ENCODE data around the gene GLCCI1. TPM values are rescaled to one million over a fixed set of nuclear protein-coding genes. Genes with fewer than 3 reads are reported as not detected.

Gene GLCCI1
- total RNA-seq, 2 donors from 2014 or later = 44.3 to 55.8 TPM

DNA sequence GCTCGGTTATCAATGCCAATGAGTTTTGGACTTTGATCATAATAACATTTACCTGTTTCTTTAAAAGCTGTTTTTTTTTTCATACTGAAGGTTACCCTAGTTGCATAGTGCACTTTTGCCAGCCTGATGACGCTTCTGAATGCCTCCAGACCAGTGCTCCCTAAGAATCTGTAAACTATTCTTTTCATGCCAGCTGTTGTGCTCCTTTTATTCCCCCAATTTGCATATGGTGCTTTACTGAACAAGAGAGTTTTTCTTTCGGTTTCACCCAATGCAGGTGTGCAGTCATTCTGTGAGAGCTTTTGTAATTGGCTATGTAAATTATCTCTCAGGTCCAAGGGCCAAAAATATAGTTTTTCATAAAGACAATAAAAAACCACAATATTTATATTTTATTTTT lies 48.1 kb upstream of the GLCCI1 start:
- no peaks in the 10 kb centered on the region for H3K36me3 Mint-ChIP-seq (ENCODE audit: low read depth)

DNA sequence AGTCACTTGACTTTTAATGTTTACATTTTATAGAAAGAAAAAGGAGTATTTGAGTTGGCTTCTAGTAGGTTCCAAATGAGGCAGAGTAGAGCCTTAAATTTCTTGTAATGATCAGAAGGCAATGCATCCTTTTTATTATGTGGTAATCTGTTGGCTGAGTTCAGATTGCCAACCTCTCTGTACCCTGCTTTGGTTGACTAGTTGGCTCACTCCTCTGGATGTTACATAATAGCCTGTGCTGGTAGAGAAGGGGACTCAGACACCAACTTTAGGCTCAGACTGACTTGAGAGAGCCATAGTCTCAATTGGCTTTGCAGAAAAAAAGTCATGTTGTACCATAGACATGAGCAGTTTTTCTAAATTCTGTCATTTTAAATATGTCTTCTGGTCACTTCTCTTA lies 46.8 kb upstream of the GLCCI1 start:
- H3K27me3 Mint-ChIP-seq (ENCODE audit: insufficient read depth) = peaks cover 9% of the 10 kb centered on the region
- TF ChIP-seq, protein P1, sequence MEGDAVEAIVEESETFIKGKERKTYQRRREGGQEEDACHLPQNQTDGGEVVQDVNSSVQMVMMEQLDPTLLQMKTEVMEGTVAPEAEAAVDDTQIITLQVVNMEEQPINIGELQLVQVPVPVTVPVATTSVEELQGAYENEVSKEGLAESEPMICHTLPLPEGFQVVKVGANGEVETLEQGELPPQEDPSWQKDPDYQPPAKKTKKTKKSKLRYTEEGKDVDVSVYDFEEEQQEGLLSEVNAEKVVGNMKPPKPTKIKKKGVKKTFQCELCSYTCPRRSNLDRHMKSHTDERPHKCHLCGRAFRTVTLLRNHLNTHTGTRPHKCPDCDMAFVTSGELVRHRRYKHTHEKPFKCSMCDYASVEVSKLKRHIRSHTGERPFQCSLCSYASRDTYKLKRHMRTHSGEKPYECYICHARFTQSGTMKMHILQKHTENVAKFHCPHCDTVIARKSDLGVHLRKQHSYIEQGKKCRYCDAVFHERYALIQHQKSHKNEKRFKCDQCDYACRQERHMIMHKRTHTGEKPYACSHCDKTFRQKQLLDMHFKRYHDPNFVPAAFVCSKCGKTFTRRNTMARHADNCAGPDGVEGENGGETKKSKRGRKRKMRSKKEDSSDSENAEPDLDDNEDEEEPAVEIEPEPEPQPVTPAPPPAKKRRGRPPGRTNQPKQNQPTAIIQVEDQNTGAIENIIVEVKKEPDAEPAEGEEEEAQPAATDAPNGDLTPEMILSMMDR (conservative IDR thresholded peaks at IDR 0.05) = no peak

More for the DNA sequence above, 48.1 kb upstream of the GLCCI1 start:
- Histone ChIP-seq H3K9ac (ENCODE audit: extremely low read depth, low read length, poor library complexity, severe bottlenecking) (no peak overlapping the region), H3K27me3 (ENCODE audit: control insufficient read depth, insufficient read depth, low read length, poor library complexity, severe bottlenecking) (no peaks in the 10 kb centered on the region), H3K27ac (ENCODE audit: low read depth, low read length) (no peak overlapping the region), H3K4me1 (ENCODE audit: control insufficient read depth, insufficient read depth, low read length) (peaks cover 21% of the 10 kb centered on the region), H3K9me3 (ENCODE audit: control insufficient read depth, low read length) (no peaks in the 10 kb centered on the region), H3K36me3 (ENCODE audit: control insufficient read depth, insufficient read depth, low read length) (no peaks in the 10 kb centered on the region), H3K4me3 (ENCODE audit: low read length) (no peak overlapping the region)
- no peaks in the 10 kb centered on the region for H3K9me3 Mint-ChIP-seq
- no peak overlapping the region for H3K4me3 Mint-ChIP-seq
- TF ChIP-seq, protein P1 (conservative IDR thresholded peaks at IDR 0.05) = no peak
- H3K4me1 Mint-ChIP-seq = peaks cover 57% of the 10 kb centered on the region
- DNase-seq = no peak
- no peak overlapping the region for H3K27ac Mint-ChIP-seq
- peaks cover 9% of the 10 kb centered on the region for H3K27me3 Mint-ChIP-seq (ENCODE audit: insufficient read depth)
- 70 to 89% methylated on average over 3 of the region's 3 CpGs for WGBS, 2 experiments (ENCODE audit: insufficient coverage in 1 of 2, insufficient read length in 1 of 2)

DNA sequence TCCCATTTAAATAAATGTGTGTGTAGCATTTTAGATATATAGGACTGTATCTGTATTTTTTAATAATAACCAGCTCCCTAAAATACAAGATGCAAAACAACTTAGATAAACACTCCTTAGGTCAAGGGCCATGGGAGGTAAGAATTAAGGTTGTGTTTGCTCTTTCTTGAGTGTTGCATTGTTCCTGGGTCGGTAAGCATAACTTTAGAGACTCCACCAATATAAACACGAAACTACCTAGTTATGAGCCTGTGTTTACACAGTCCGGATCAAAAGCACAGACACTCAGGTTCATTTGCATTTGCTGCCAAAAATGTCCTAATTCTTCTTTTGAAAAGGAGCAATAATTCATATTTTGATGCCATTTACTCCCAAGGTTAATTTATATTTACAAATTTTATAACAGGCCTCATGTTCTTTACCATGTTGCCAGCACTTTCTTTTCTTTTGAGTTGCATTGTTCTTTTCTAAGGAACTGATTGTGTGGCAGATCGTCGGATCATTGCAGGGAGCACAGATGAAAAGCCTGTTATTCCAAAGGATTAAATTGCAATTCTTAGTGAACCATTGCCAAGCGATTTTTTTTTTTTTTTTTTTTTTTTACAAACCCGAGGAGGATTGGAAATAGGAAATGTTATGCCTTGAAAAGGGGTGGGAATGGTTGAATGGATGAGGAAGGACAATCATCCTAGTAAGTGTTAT lies 45.8 kb upstream of the GLCCI1 start:
- no peaks in the 10 kb centered on the region for H3K27me3 ChIP-seq (ENCODE audit: control insufficient read depth, insufficient read depth, low read length, poor library complexity, severe bottlenecking)
- peak overlapping the region; percentile 72 for H3K27ac Mint-ChIP-seq
- no peaks in the 10 kb centered on the region for H3K36me3 ChIP-seq (ENCODE audit: control insufficient read depth, insufficient read depth, low read length)
- 25 to 63% methylated on average over 3 to 7 of the region's 7 CpGs for WGBS, 2 experiments (ENCODE audit: insufficient coverage in 1 of 2, insufficient read length in 1 of 2)
- no peak overlapping the region for H3K27ac ChIP-seq (ENCODE audit: low read depth, low read length)
- TF ChIP-seq, protein P1 (conservative IDR thresholded peaks at IDR 0.05) = no peak
- H3K36me3 Mint-ChIP-seq (ENCODE audit: low read depth) = no peaks in the 10 kb centered on the region
- H3K4me1 Mint-ChIP-seq = peaks cover 56% of the 10 kb centered on the region
- peaks cover 21% of the 10 kb centered on the region for H3K4me1 ChIP-seq (ENCODE audit: control insufficient read depth, insufficient read depth, low read length)
- peak overlapping the region; percentile 37 for H3K4me3 ChIP-seq (ENCODE audit: low read length)
- peak overlapping the region; percentile 35 for H3K4me3 Mint-ChIP-seq
- no peaks in the 10 kb centered on the region for H3K9me3 Mint-ChIP-seq
- H3K9ac ChIP-seq (ENCODE audit: extremely low read depth, low read length, poor library complexity, severe bottlenecking) = no peak overlapping the region
- H3K9me3 ChIP-seq (ENCODE audit: control insufficient read depth, low read length) = peaks cover 2% of the 10 kb centered on the region
- peaks cover 9% of the 10 kb centered on the region for H3K27me3 Mint-ChIP-seq (ENCODE audit: insufficient read depth)
- DNase-seq = no peak

More for the DNA sequence above, 46.8 kb upstream of the GLCCI1 start:
- Mint-ChIP-seq H3K36me3 (ENCODE audit: low read depth) (no peaks in the 10 kb centered on the region), H3K4me1 (peaks cover 57% of the 10 kb centered on the region), H3K4me3 (no peak overlapping the region), H3K27ac (peak overlapping the region; percentile 72), H3K9me3 (no peaks in the 10 kb centered on the region)
- no peak for DNase-seq
- Histone ChIP-seq H3K9ac (ENCODE audit: extremely low read depth, low read length, poor library complexity, severe bottlenecking) (no peak overlapping the region), H3K4me3 (ENCODE audit: low read length) (no peak overlapping the region), H3K36me3 (ENCODE audit: control insufficient read depth, insufficient read depth, low read length) (no peaks in the 10 kb centered on the region), H3K9me3 (ENCODE audit: control insufficient read depth, low read length) (no peaks in the 10 kb centered on the region), H3K4me1 (ENCODE audit: control insufficient read depth, insufficient read depth, low read length) (peaks cover 21% of the 10 kb centered on the region), H3K27ac (ENCODE audit: low read depth, low read length) (no peak overlapping the region), H3K27me3 (ENCODE audit: control insufficient read depth, insufficient read depth, low read length, poor library complexity, severe bottlenecking) (no peaks in the 10 kb centered on the region)

Data from endodermal cell (in vitro differentiated cells).